KMS-11 (cell line): ENCODE results near the gene ZCCHC12.

Source experiments
- H2AFZ ChIP-seq: fragments of 200-600 bp; sonication (generic); 2 replicates; pipeline ENCODE4 v1.6.1; 2016; ENCODE audit warnings: antibody characterized with exemption, mixed run types, low read depth
- H3K27ac ChIP-seq: fragments of 200-600 bp; sonication (generic); 2 replicates; pipeline ENCODE4 v1.6.1; 2016; ENCODE audit warnings: mild to moderate bottlenecking, mixed run types
- H3K27me3 ChIP-seq: fragments of 200-600 bp; sonication (generic); 2 replicates; pipeline ENCODE4 v1.6.1; 2017; ENCODE audit warnings: mild to moderate bottlenecking, low read depth, mixed run types, moderate library complexity; ENCODE audit not compliant: insufficient read depth
- H3K36me3 ChIP-seq: fragments of 200-600 bp; sonication (generic); 2 replicates; pipeline ENCODE4 v1.6.1; 2017; ENCODE audit warnings: mild to moderate bottlenecking, mixed run types; ENCODE audit not compliant: insufficient read depth
- H3K4me1 ChIP-seq: fragments of 200-600 bp; sonication (generic); 2 replicates; pipeline ENCODE4 v1.6.1; 2016; ENCODE audit warnings: mild to moderate bottlenecking, low read depth, mixed run types; ENCODE audit not compliant: poor library complexity, severe bottlenecking
- H3K4me2 ChIP-seq: fragments of 200-600 bp; sonication (generic); 2 replicates; pipeline ENCODE4 v1.7.0; 2016; ENCODE audit warnings: mild to moderate bottlenecking, mixed run types
- H3K4me3 ChIP-seq: fragments of 200-600 bp; sonication (generic); IDR thresholded peaks from 2 replicates; pipeline ENCODE4 v1.6.1; 2017; ENCODE audit warnings: low read depth, low read length, mixed read lengths; ENCODE audit not compliant: insufficient read depth
- H3K79me2 ChIP-seq: fragments of 200-600 bp; sonication (generic); 2 replicates; pipeline ENCODE4 v1.6.1; 2016; ENCODE audit warnings: low read depth, mixed run types; ENCODE audit not compliant: insufficient read depth
- H3K9ac ChIP-seq: fragments of 200-600 bp; sonication (generic); 2 replicates; pipeline ENCODE4 v1.6.1; 2016; ENCODE audit warnings: mild to moderate bottlenecking, mixed run types
- H4K20me1 ChIP-seq: fragments of 200-600 bp; sonication (generic); 2 replicates; pipeline ENCODE4 v1.6.1; 2016; ENCODE audit warnings: mild to moderate bottlenecking, mixed run types; ENCODE audit not compliant: insufficient read depth
- CTCF ChIP-seq: fragments of 200-600 bp; sonication (generic); conservative IDR thresholded peaks from 2 replicates; pipeline ENCODE4 v1.6.1; 2017; ENCODE audit warnings: low read depth, mild to moderate bottlenecking, antibody characterized with exemption, low read length, moderate library complexity, mixed read lengths

Gene ZCCHC12

GRCh38 chrX:118867251-118867650 lies 43.6 kb downstream of the ZCCHC12 start:
- no peaks in the 10 kb centered on the region for H4K20me1 ChIP-seq
- no peak overlapping the region for H3K4me3 ChIP-seq
- peaks cover 5% of the 10 kb centered on the region for H3K4me1 ChIP-seq

GRCh38 chrX:118872102-118872566 lies 48.5 kb downstream of the ZCCHC12 start:
- Histone ChIP-seq H3K27me3 (no peaks in the 10 kb centered on the region), H3K4me1 (peaks cover 6% of the 10 kb centered on the region), H3K9ac (no peak overlapping the region), H4K20me1 (no peaks in the 10 kb centered on the region), H3K27ac (no peak overlapping the region), H2AFZ (no peak overlapping the region; the same call in 1 of the 2 replicates), H3K4me2 (no peak overlapping the region), H3K4me3 (no peak overlapping the region), H3K36me3 (no peaks in the 10 kb centered on the region), H3K79me2 (no peaks in the 10 kb centered on the region)
- TF ChIP-seq CTCF, result no peak

More at GRCh38 chrX:118867251-118867650, 43.6 kb downstream of the ZCCHC12 start:
- Histone ChIP-seq H3K4me2 (no peak overlapping the region), H3K9ac (no peak overlapping the region), H3K36me3 (no peaks in the 10 kb centered on the region), H2AFZ (no peak overlapping the region), H3K27me3 (no peaks in the 10 kb centered on the region), H3K27ac (no peak overlapping the region), H3K79me2 (no peaks in the 10 kb centered on the region)
- TF ChIP-seq CTCF, result no peak
